Esophagus (tissue), 2 donors: ENCODE results near the gene MYH8. TPM values are rescaled to one million over a fixed set of nuclear protein-coding genes. Genes with fewer than 3 reads are reported as not detected.

ENCODE experiments used
- H3K27ac ChIP-seq, 2 donors: one replicate each; pipeline ENCODE4 v1.5.1; 2013; ENCODE audit warnings: low read depth in 2 of 2, mild to moderate bottlenecking in 2 of 2, inconsistent platforms in 1 of 2, low read length in 1 of 2, moderate library complexity in 1 of 2
- H3K27me3 ChIP-seq, 2 donors: one replicate each; pipeline ENCODE4 v1.6.1; 2013; ENCODE audit warnings: low read length in 2 of 2, control low read depth in 1 of 2, mild to moderate bottlenecking in 1 of 2; ENCODE audit not compliant: insufficient read depth in 2 of 2, control insufficient read depth in 1 of 2
- H3K36me3 ChIP-seq, 2 donors: one replicate each; pipeline ENCODE4 v1.6.1; 2013; ENCODE audit warnings: low read length in 1 of 2; ENCODE audit not compliant: control insufficient read depth in 2 of 2, insufficient read depth in 2 of 2
- H3K4me1 ChIP-seq, 2 donors: one replicate each; pipeline ENCODE4 v1.6.1; 2013; ENCODE audit warnings: low read length in 1 of 2; ENCODE audit not compliant: control insufficient read depth in 2 of 2, insufficient read depth in 2 of 2
- H3K4me3 ChIP-seq, 2 donors: one replicate each; pipeline ENCODE4 v1.5.1; 2013; ENCODE audit warnings: low read length in 2 of 2, mild to moderate bottlenecking in 2 of 2, low read depth in 1 of 2, moderate library complexity in 1 of 2
- H3K9me3 ChIP-seq, 2 donors: one replicate each; pipeline ENCODE4 v1.6.1; 2013; ENCODE audit warnings: mild to moderate bottlenecking in 2 of 2, low read depth in 1 of 2, low read length in 1 of 2, moderate library complexity in 1 of 2; ENCODE audit not compliant: control insufficient read depth in 2 of 2, insufficient read depth in 1 of 2
- WGBS, 2 donors: extraction: QIAGEN DNeasy Blood & Tissue Kit; methylation state at CpG; one replicate each; pipeline ENCODE4 v1.1.7; 2013; 5-methylcytosine and 5-hydroxymethylcytosine counted together
- polyA plus RNA-seq, 2 donors: library from polyadenylated mRNA; stranded (reverse); fragments of 200-250 nt; gene quantifications; one replicate each; pipeline ENCODE4 v1.2.3, GENCODE V29; 2013
- donor health status: healthy with polysubstance abuse.
- donor health status: Bipolar disorder and iron deficiency.

The MYH8 gene
- polyA plus RNA-seq, 2 donors: not detected

DNA sequence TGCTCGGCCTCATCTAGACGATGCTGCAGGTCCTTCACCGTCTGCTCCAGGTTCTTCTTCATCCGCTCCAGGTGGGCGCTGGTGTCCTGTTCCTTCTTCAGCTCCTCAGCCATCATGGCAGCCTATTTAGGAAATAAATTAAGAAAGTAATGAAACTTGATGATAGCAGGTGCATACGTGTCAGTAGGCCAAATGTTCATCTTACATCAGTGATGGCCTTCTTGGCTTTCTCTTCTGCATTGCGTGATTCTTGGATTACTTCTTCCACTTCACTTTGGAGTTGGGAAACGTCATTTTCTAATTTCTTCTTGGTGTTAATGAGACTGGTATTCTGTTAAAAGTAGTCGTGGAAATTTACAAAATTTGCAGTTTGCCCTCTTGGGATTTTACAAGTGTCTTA, 28.9 kb downstream of the MYH8 start:
- Histone ChIP-seq H3K27ac (no peak overlapping the region), H3K36me3 (no peaks in the 10 kb centered on the region), H3K4me1 (no peaks in the 10 kb centered on the region), H3K4me3 (no peak overlapping the region), H3K27me3 (no peaks in the 10 kb centered on the region), H3K9me3 (no peaks in the 10 kb centered on the region)
- WGBS, 2 donors: 85 to 87% methylated on average over 9 of the region's 9 CpGs

DNA sequence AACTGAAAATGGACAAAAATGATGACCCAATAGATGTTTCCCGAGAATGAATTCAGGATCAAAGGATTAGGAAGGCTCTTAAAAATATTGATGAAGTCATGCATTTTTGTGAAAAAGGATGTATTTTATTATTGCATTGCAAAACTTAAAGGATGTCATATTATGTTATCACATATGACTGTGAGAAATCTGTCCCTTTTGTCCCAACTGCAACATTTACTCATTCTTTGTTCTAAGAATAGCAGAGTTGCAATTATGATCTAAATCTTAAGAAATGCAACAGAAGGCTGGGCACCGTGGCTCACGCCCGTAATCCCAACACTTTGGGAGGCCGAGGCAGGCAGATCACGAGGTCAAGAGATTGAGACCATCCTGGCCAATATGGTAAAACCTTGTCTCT, 35.9 kb downstream of the MYH8 start:
- 52 to 68% methylated on average over 6 of the region's 6 CpGs for WGBS, 2 donors
- H3K36me3 ChIP-seq: no peaks in the 10 kb centered on the region
- H3K27me3 ChIP-seq: peaks cover 0 to 2% of the 10 kb centered on the region in 2 donors
- no peak overlapping the region for H3K27ac ChIP-seq
- H3K4me1 ChIP-seq: no peaks in the 10 kb centered on the region
- H3K4me3 ChIP-seq: no peak overlapping the region
- no peaks in the 10 kb centered on the region for H3K9me3 ChIP-seq

DNA sequence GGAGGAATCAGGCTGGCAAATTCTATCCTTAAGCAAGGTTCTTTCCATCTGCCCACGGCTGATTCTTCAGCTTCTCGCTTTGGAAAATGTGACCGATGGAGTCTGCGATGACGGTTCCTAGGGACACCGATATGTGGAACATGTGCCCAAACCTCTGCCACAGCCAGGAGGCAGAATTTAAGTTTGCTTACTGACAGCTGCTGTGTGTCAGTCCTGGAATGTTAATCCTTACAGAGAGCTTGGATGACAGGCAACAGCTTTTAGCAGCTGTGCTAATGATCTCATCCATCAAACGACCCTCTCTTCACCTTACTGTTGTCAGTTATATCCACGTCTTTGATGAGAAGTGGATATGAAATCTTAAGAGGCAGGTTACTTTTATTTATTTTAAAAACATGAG, 37.6 kb downstream of the MYH8 start:
- H3K27me3 ChIP-seq: peaks cover 0 to 2% of the 10 kb centered on the region in 2 donors
- WGBS, 2 donors: 36 to 42% methylated on average over 8 of the region's 8 CpGs

DNA sequence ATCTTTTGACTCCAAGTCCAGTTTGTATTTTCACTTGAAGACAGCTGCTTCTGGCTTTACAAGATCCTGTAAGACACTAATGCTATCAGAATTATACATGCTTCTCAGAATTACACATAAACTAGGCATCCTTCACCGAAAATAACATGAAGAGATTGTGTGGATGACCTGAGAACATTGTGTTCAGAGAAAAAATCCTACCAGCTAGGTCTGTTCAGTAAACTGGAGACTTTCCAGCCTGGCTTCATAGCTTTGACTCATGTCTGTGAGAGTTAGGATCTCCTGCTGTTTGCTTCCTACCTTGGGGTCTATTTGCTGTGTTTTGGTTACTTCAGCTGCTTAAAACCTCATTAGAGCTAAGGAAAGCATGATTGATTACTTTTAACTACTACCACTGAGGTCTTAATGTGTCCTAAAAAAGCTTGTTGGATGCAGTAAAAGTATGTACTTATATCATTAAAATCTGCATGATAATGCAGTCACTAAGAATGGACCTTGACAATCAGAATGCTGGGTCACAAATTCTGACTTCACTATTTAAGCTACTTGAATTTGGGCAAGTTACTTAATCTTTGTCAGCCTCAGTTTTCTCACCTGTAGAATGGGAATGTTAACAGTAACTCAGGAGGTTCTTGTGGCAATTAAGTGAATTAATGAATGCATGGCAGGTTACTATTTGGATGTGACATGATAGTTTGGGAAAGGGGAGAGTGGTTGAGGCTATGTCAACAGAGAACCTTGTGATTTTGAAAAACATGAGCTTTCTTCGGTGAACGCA, 40.9 kb downstream of the MYH8 start:
- H3K36me3 ChIP-seq: no peaks in the 10 kb centered on the region
- H3K4me3 ChIP-seq: no peak overlapping the region
- no peaks in the 10 kb centered on the region for H3K9me3 ChIP-seq
- no peaks in the 10 kb centered on the region for H3K4me1 ChIP-seq
- H3K27me3 ChIP-seq: no peaks in the 10 kb centered on the region
- 69 to 71% methylated on average over 3 of the region's 3 CpGs for WGBS, 2 donors
- no peak overlapping the region for H3K27ac ChIP-seq

More for the DNA sequence above, 37.6 kb downstream of the MYH8 start:
- H3K27ac ChIP-seq: no peak overlapping the region
- H3K36me3 ChIP-seq: no peaks in the 10 kb centered on the region
- H3K4me3 ChIP-seq: no peak overlapping the region
- no peaks in the 10 kb centered on the region for H3K4me1 ChIP-seq
- H3K9me3 ChIP-seq: no peaks in the 10 kb centered on the region

DNA sequence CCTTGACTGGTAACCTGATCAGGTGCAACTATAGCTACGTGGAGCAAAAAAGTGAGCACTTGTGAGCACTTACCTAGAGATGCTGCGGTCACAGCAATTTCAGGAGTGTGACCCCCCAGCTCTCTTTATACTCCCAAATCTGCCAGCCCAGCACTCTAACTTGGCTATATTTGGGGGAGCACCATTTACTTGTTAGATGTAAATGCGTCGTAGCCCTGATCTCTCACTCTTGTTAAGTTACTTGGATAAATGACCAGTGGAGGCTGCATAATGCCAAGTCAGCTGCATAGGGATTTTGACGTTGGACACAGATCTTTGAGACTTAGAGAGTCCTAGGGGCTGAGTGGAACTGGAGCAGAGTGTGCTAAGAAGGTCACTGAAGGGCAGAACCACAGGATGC, 48.8 kb downstream of the MYH8 start, which contains the start of gene MYH13:
Gene MYH13, minus strand, starts transcription at position 101 of the 400 bp plus-strand sequence. CDS start 8,476 bp downstream, outside the sequence.
- WGBS, 2 donors: 78 to 79% methylated on average over 5 of the region's 5 CpGs

DNA sequence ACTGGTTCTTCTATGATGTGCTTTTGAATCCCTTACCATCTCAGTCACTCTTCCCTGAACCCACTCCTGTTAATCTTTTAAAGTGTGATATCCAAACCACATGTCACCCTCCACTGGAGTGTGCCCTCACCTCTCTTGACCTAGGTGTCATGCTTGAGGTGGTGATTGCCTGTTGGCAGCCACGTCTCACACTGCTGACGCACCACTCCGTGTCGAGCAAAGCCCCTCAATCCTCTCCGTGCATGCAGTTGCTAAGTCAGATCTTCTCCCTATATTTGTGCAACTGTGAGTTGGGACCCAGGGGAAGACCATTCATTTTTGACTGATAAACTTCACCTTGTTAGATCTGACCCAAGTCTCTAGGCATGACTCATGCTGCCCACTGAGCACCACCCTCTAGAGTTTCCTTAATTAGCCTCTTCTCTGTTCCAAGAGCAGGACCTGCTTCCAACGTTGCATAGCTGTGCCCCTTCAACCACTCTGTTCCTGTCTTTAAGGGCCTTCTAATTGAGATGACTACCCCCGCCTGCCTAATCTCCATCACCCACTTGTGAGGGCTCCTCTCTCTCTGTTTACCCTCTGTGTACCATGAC, 51.6 kb downstream of the MYH8 start:
- Histone ChIP-seq H3K4me3 (no peak overlapping the region), H3K9me3 (no peaks in the 10 kb centered on the region), H3K4me1 (no peaks in the 10 kb centered on the region), H3K36me3 (no peaks in the 10 kb centered on the region), H3K27me3 (no peaks in the 10 kb centered on the region), H3K27ac (no peak overlapping the region)
- 80 to 86% methylated on average over 7 of the region's 7 CpGs for WGBS, 2 donors

More for the DNA sequence above, 48.8 kb downstream of the MYH8 start, which contains the start of gene MYH13:
- Histone ChIP-seq H3K36me3 (no peaks in the 10 kb centered on the region), H3K4me3 (no peak within 1 kb of the TSS), H3K27me3 (no peaks in the 10 kb centered on the region), H3K4me1 (no peaks in the 10 kb centered on the region), H3K9me3 (no peaks in the 10 kb centered on the region), H3K27ac (no peak within 1 kb of the TSS)

DNA sequence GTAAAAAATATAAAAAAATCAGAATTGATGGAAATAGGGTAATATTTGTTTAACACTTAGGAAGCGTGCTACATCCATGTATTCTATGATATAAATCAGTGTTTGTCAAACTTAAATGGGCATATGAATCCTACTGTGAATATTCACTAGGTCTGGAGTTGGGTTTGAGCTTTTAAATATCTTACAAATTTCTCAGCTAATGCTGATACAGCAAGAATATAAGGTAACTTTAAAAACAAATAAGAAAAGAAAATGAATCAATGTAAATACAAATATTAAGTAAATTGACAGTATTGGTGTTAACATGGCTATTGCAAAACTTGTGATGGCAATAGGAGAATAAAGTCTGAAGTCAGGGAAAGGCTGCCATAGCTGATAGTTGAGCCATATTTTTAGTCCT, 52.5 kb downstream of the MYH8 start:
- Histone ChIP-seq H3K36me3 (no peaks in the 10 kb centered on the region), H3K27me3 (no peaks in the 10 kb centered on the region), H3K27ac (no peak overlapping the region), H3K9me3 (no peaks in the 10 kb centered on the region), H3K4me3 (no peak overlapping the region), H3K4me1 (no peaks in the 10 kb centered on the region)
- 60 to 66% methylated on average over 1 of the region's 1 CpG for WGBS, 2 donors

DNA sequence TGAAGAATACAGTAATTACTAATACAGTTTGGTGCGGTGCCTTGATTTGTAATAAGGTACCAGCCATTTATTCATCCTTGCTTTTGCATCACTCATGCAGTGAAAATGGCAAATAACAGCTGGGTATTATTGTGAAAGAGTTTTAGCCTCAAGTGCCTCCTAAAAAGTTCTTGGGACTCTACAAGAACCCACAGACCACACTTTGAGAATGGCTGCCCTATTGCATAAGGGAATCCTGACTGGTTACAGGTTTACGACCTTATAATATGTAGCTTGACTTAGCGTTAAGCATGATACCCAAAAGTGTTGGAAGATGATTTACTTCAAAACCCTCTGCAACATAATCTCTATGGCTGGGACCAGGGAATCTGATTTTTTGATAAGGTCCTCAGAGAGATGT, 53.2 kb downstream of the MYH8 start:
- 91 to 92% methylated on average over 3 of the region's 3 CpGs for WGBS, 2 donors
- H3K27me3 ChIP-seq: no peaks in the 10 kb centered on the region

DNA sequence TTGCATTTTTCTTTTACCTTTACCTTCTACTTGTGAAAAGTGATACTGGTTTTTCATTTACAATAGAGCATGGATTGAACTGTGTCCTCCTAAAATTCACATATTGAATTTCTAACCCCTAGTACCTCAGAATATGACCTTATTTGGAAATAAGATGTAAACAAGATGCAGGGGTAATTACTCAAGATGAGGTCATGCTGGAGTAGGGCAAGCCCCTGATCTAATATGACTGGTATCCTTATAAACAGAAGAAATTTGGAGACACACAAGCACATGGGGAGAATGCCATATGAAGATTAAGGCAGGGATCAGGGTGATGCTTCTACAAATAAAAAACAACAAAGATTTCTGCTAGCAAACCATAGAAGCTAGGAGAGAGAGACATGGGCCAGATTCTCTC, 61.2 kb downstream of the MYH8 start:
- Histone ChIP-seq H3K27ac (no peak overlapping the region), H3K36me3 (no peaks in the 10 kb centered on the region), H3K9me3 (no peaks in the 10 kb centered on the region), H3K4me1 (no peaks in the 10 kb centered on the region), H3K4me3 (no peak overlapping the region), H3K27me3 (no peaks in the 10 kb centered on the region)

More for the DNA sequence above, 53.2 kb downstream of the MYH8 start:
- no peaks in the 10 kb centered on the region for H3K4me1 ChIP-seq
- H3K4me3 ChIP-seq: no peak overlapping the region
- no peak overlapping the region for H3K27ac ChIP-seq
- no peaks in the 10 kb centered on the region for H3K9me3 ChIP-seq
- no peaks in the 10 kb centered on the region for H3K36me3 ChIP-seq

DNA sequence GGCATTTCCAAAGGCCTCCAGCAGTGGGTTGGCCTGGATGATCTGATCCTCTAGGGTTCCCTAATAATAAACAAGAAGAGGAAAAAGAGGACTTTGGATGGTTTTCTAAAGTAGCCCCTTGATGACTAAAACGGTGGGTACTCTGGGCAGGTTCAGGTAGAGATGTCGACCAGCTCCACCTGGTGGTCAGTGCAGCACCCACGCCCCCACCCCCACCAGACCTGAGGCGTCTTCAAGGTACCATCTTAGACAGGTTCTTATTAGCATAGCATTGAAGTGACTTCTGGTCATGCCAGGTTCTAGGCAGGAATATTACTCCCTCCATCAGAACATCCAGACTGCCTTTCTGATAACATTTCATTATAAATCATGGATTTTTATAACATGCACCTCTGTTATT, 64.0 kb downstream of the MYH8 start:
- Histone ChIP-seq H3K27me3 (no peaks in the 10 kb centered on the region), H3K9me3 (no peaks in the 10 kb centered on the region), H3K4me1 (no peaks in the 10 kb centered on the region), H3K36me3 (no peaks in the 10 kb centered on the region), H3K27ac (no peak overlapping the region), H3K4me3 (no peak overlapping the region)
- WGBS, 2 donors: 23 to 25% methylated on average over 4 of the region's 4 CpGs
